ENCODE data around the gene AGMO. TPM values are rescaled to one million over a fixed set of nuclear protein-coding genes. Genes with fewer than 3 reads are reported as not detected.

AGMO gene
- total and polyA plus RNA-seq, 2 donors (not counting 1 experiment from before 2014, with no cell fraction given) = not detected

DNA sequence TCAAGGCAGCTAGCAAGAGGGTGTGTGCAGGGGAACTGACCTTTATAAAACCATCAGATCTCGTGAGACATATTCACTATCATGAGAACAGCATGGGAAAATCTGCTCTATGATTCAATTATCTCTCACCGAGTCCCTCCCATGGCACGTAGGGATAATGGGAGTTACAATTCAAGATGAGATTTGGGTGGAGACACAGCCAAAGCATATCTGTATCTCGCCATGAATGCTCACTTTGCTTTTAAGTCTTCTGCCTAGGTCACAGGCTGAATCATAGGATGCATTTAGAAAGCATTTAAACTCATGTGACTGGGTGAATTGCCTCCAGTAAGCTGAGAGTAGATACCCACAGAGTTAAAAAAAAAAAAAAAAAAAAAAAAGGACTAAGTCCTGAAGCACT is 220.0 kb downstream of the AGMO start:
- Mint-ChIP-seq H3K27me3 (no peaks in the 10 kb centered on the region), H3K27ac (no peak overlapping the region), H3K4me1 (no peaks in the 10 kb centered on the region), H3K4me3 (no peak overlapping the region), H3K9me3 (ENCODE audit: insufficient read depth) (peaks cover 4% of the 10 kb centered on the region)
- DNase-seq (no peak), ATAC-seq (ENCODE audit: low read depth) (no peak)
- Histone ChIP-seq H3K36me3 (replicated peaks in 1 of 2; ENCODE audit: control extremely low read depth in 1 of 2, control insufficient read depth in 1 of 2, extremely low read depth in 1 of 2, insufficient read depth in 2 of 2, low read length in 1 of 2) (no peaks in the 10 kb centered on the region), H3K9me3 (ENCODE audit: control extremely low read depth in 1 of 3, control insufficient read depth in 2 of 3, insufficient read depth in 1 of 3, low read length in 2 of 3) (peaks cover 0 to 7% (median 0%) of the 10 kb centered on the region in 3 donors), H4K20me1 (ENCODE audit: control insufficient read depth, insufficient read depth, low read length, poor library complexity, severe bottlenecking) (no peaks in the 10 kb centered on the region), H3K79me2 (ENCODE audit: control insufficient read depth, insufficient read depth, low read length) (no peaks in the 10 kb centered on the region), H3K4me1 (ENCODE audit: control insufficient read depth in 2 of 2, insufficient read depth in 2 of 2, low read length in 2 of 2) (no peaks in the 10 kb centered on the region), H3K27me3 (replicated peaks in 1 of 4; ENCODE audit: control extremely low read depth in 1 of 4, control insufficient read depth in 3 of 4, insufficient read depth in 4 of 4, low read length in 3 of 4) (no peaks in the 10 kb centered on the region), H3K4me3 (ENCODE audit: control extremely low read depth in 1 of 5, extremely low read depth in 1 of 5, insufficient read depth in 1 of 5, low read depth in 2 of 5, low read length in 4 of 5) (no peak overlapping the region), H2AFZ (ENCODE audit: insufficient read depth, low read depth, low read length, poor library complexity, severe bottlenecking) (no peak overlapping the region), H3K9ac (ENCODE audit: low read length) (no peak overlapping the region), H3K4me2 (replicated peaks; ENCODE audit: low read depth, low read length, poor library complexity, severe bottlenecking) (no peak overlapping the region), H3K27ac (ENCODE audit: low read length in 2 of 2) (no peak overlapping the region)
- POLR2A ChIA-PET = no interaction called here
- TF ChIP-seq, protein P1, sequence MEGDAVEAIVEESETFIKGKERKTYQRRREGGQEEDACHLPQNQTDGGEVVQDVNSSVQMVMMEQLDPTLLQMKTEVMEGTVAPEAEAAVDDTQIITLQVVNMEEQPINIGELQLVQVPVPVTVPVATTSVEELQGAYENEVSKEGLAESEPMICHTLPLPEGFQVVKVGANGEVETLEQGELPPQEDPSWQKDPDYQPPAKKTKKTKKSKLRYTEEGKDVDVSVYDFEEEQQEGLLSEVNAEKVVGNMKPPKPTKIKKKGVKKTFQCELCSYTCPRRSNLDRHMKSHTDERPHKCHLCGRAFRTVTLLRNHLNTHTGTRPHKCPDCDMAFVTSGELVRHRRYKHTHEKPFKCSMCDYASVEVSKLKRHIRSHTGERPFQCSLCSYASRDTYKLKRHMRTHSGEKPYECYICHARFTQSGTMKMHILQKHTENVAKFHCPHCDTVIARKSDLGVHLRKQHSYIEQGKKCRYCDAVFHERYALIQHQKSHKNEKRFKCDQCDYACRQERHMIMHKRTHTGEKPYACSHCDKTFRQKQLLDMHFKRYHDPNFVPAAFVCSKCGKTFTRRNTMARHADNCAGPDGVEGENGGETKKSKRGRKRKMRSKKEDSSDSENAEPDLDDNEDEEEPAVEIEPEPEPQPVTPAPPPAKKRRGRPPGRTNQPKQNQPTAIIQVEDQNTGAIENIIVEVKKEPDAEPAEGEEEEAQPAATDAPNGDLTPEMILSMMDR (IDR thresholded peaks at IDR 0.05) = no peak
- intact Hi-C loops (cut with micrococcal nuclease) = no loop called here
- WGBS (ENCODE audit: insufficient coverage) = 68% methylated on average over 2 of the region's 4 CpGs
- CTCF ChIA-PET = no interaction called here

DNA sequence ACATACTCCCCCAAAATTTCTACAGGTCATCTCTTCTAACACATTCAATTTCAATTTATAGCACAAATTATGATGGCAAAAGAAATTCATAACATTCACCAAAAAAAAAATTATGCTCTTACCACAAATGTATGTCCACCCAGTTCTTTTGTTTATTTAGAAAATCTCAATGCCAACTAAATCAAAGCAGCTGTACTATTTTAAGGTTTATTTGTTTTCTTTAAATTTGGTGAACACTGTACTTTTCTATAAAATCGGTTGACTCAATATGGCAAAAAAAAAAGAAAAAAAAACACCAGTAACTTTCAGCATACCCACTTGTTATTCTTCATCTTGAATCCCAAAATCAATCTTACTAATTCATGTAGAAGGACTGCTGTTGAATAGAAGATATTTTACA is 225.7 kb downstream of the AGMO start:
- ChIA-PET CTCF (no interaction called here), POLR2A (no interaction called here)
- no peak for ATAC-seq (ENCODE audit: low read depth)
- Histone ChIP-seq H3K27me3 (replicated peaks in 1 of 4; ENCODE audit: control extremely low read depth in 1 of 4, control insufficient read depth in 3 of 4, insufficient read depth in 4 of 4, low read length in 3 of 4) (no peaks in the 10 kb centered on the region), H2AFZ (ENCODE audit: insufficient read depth, low read depth, low read length, poor library complexity, severe bottlenecking) (no peak overlapping the region), H3K4me2 (replicated peaks; ENCODE audit: low read depth, low read length, poor library complexity, severe bottlenecking) (no peak overlapping the region), H3K4me1 (ENCODE audit: control insufficient read depth in 2 of 2, insufficient read depth in 2 of 2, low read length in 2 of 2) (no peaks in the 10 kb centered on the region), H3K9ac (ENCODE audit: low read length) (no peak overlapping the region), H3K9me3 (ENCODE audit: control extremely low read depth in 1 of 3, control insufficient read depth in 2 of 3, insufficient read depth in 1 of 3, low read length in 2 of 3) (peaks cover 0 to 7% (median 0%) of the 10 kb centered on the region in 3 donors), H3K27ac (ENCODE audit: low read length in 2 of 2) (no peak overlapping the region), H4K20me1 (ENCODE audit: control insufficient read depth, insufficient read depth, low read length, poor library complexity, severe bottlenecking) (no peaks in the 10 kb centered on the region), H3K4me3 (ENCODE audit: control extremely low read depth in 1 of 5, extremely low read depth in 1 of 5, insufficient read depth in 1 of 5, low read depth in 2 of 5, low read length in 4 of 5) (no peak overlapping the region), H3K79me2 (ENCODE audit: control insufficient read depth, insufficient read depth, low read length) (no peaks in the 10 kb centered on the region), H3K36me3 (replicated peaks in 1 of 2; ENCODE audit: control extremely low read depth in 1 of 2, control insufficient read depth in 1 of 2, extremely low read depth in 1 of 2, insufficient read depth in 2 of 2, low read length in 1 of 2) (no peaks in the 10 kb centered on the region)
- TF ChIP-seq EZH2 (IDR thresholded peaks at IDR 0.05; ENCODE audit: borderline replicate concordance, insufficient read depth, low read depth, low read length, poor library complexity, severe bottlenecking) = no peak
- TF ChIP-seq, protein P1 (IDR thresholded peaks at IDR 0.05) = no peak
- intact Hi-C loops (cut with micrococcal nuclease) = no loop called here
- DNase-seq = no peak
- Mint-ChIP-seq H3K4me3 (no peak overlapping the region), H3K27me3 (no peaks in the 10 kb centered on the region), H3K27ac (no peak overlapping the region), H3K4me1 (no peaks in the 10 kb centered on the region), H3K9me3 (ENCODE audit: insufficient read depth) (peaks cover 4% of the 10 kb centered on the region)
- no CpG with 5 or more reads among the region's 1 CpG for WGBS (ENCODE audit: insufficient coverage)

Data from B cell (primary cell).